Gastrocnemius medialis (tissue), 4 donors: ENCODE measurements around the gene HACD2.

Source experiments
- CTCF ChIP-seq, 5 experiments: fragments of 450-650 bp in 3 of 5; fragments of 200-600 bp in 2 of 5; sonication (generic) in 2 of 5; IDR thresholded peaks in 4 of 5; conservative IDR thresholded peaks in 1 of 5; 1 replicate in 4 of 5; 2 replicates in 1 of 5; pipeline ENCODE4 v1.5.1; 2016 to 2019; ENCODE audit warnings: antibody characterized with exemption in 5 of 5, mild to moderate bottlenecking in 3 of 5, moderate library complexity in 3 of 5
- POLR2A ChIP-seq, 2 donors: fragments of 450-650 bp; IDR thresholded peaks; one replicate each; pipeline ENCODE4 v1.6.1; 2017; ENCODE audit warnings: antibody characterized with exemption in 2 of 2, mild to moderate bottlenecking in 2 of 2, moderate library complexity in 2 of 2

- TF ChIP-seq CTCF (IDR thresholded peaks at IDR 0.05 in 4 of 5, conservative IDR thresholded peaks at IDR 0.05 in 1 of 5) (no peak), POLR2A (IDR thresholded peaks at IDR 0.05) (no peak)
Measured at GRCh38 chr3:123508178-123508577, 76.7 kb downstream of the HACD2 start.
